NCI-H1694 treated with DMSO at 0.1 percent for 48 hours (cell line): ENCODE data around the gene IDI1.
A peak's percentile ranks its signal among the peaks of the same experiment; 100 is the strongest.
"Not testable (repeated sequence)": the region's sequence is repeated elsewhere in the genome, so short reads cannot be mapped to it uniquely, and the experiment has no call there.

ENCODE experiments used
- DNase-seq: peaks from one replicate; lab custom pipeline; 2025; lab: John Stamatoyannopoulos, UW

The IDI1 gene

GRCh38 chr10:1048732-1049424 is at the start of gene IDI1:
Gene IDI1, minus strand, starts transcription at chr10:1049119. Its CDS starts 116 bp downstream, at chr10:1049003.
- DNase-seq: peak; percentile 93

- DNase-seq: no peak
Observed at GRCh38 chr10:1097436-1097835, 48.5 kb upstream of the IDI1 start.

GRCh38 chr10:1096287-1096889 is 47.5 kb upstream of the IDI1 start:
- no peak for DNase-seq

- DNase-seq: no peak
Observed at GRCh38 chr10:1095498-1095897, 46.6 kb upstream of the IDI1 start.

- DNase-seq: no peak
Observed at GRCh38 chr10:1094112-1095057, 45.5 kb upstream of the IDI1 start.

- DNase-seq: no peak
Observed at GRCh38 chr10:1093696-1094095, 44.8 kb upstream of the IDI1 start.

GRCh38 chr10:1090696-1091095 is 41.8 kb upstream of the IDI1 start:
- no peak for DNase-seq

GRCh38 chr10:1089017-1089689 is 40.2 kb upstream of the IDI1 start:
- no peak for DNase-seq

- DNase-seq: no peak
Observed at GRCh38 chr10:1086787-1087186, 37.9 kb upstream of the IDI1 start.

GRCh38 chr10:1085258-1085657 is 36.3 kb upstream of the IDI1 start:
- no peak for DNase-seq

GRCh38 chr10:1084011-1084950 is 35.4 kb upstream of the IDI1 start:
- no peak for DNase-seq

GRCh38 chr10:1083581-1083980 is 34.7 kb upstream of the IDI1 start:
- DNase-seq: no peak

GRCh38 chr10:1078668-1079067 is 29.7 kb upstream of the IDI1 start:
- no peak for DNase-seq

GRCh38 chr10:1074748-1075308 is 25.9 kb upstream of the IDI1 start:
- no peak for DNase-seq

- DNase-seq: no peak
Observed at GRCh38 chr10:1074052-1074747, 25.3 kb upstream of the IDI1 start.

- no peak for DNase-seq
Observed at GRCh38 chr10:1070919-1071318, 22.0 kb upstream of the IDI1 start.

- DNase-seq: no peak
Observed at GRCh38 chr10:1068380-1069361, 19.8 kb upstream of the IDI1 start.

GRCh38 chr10:1066734-1067133 is 17.8 kb upstream of the IDI1 start:
- not testable (repeated sequence) for DNase-seq

GRCh38 chr10:1064964-1065247 is 16.0 kb upstream of the IDI1 start:
- no peak for DNase-seq
